GM12873 (cell line): ENCODE data around the gene RASGRF2.

Experiments used
- TF ChIP-seq, protein P1 (sequence below): IDR thresholded peaks from 2 replicates; pipeline ENCODE4 v1.5.1; 2012; ENCODE audit warnings: low read depth, mild to moderate bottlenecking, moderate library complexity, low read length, control low read depth; ENCODE audit not compliant: insufficient read depth; ENCODE audit errors: missing control alignments

The RASGRF2 gene

DNA sequence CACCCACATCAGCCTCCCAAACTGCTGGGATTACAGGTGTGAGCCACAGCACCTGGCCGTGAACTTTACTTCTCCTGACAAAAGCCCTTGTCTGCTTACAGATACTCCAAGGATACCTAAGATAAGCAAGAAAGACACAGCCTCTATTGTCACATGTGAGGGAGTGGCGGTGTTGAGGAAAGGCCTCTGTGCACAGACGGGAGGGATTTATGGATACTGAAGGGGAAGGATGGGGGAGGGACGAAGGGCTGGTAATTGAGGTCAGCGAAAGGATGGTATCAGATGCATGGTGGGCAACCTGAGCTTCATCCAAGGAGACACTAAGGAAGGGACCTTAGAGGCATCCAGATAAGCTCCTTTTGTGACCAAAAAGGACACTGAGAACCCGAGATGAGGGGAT, 206.3 kb downstream of the RASGRF2 start:
- TF ChIP-seq, protein P1, sequence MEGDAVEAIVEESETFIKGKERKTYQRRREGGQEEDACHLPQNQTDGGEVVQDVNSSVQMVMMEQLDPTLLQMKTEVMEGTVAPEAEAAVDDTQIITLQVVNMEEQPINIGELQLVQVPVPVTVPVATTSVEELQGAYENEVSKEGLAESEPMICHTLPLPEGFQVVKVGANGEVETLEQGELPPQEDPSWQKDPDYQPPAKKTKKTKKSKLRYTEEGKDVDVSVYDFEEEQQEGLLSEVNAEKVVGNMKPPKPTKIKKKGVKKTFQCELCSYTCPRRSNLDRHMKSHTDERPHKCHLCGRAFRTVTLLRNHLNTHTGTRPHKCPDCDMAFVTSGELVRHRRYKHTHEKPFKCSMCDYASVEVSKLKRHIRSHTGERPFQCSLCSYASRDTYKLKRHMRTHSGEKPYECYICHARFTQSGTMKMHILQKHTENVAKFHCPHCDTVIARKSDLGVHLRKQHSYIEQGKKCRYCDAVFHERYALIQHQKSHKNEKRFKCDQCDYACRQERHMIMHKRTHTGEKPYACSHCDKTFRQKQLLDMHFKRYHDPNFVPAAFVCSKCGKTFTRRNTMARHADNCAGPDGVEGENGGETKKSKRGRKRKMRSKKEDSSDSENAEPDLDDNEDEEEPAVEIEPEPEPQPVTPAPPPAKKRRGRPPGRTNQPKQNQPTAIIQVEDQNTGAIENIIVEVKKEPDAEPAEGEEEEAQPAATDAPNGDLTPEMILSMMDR = no peak

DNA sequence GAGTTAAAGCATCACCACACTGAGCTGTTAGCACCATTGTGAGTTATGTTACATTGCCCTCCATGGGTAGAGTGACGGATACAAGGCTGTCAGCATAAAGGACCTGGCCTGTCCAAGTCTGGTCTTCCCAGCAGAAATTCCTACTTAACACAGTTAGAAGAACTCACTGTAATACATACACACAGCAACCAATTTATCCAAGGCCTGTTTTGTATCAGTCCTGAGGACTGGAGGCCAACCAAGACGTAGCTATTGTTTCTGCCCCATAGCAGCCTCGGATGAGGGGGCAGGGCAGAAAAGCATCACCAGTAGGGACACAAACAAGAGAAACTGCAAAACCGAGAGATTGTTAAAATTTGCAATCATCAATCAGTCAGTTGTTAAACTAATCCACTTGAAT, 206.9 kb downstream of the RASGRF2 start:
- TF ChIP-seq, protein P1 = no peak

DNA sequence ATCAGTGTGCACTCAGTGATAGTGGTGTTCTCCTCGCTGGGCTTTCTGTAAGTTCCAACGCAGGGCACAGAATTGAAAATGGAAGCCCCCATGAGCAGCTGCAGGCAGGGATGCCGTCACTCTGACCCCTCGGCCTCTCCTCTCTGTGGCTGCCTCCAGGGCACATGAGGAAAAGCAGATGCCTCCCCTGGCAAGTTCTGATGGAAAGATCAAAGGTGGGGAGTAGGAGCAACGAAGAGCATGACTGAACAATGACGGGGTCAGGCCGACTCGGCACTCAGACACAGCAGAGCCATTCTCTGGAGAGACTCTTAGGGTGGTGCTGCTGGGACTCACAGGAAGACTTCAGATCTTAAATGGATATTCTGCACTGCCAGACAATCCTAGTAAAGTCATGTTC, 207.4 kb downstream of the RASGRF2 start:
- TF ChIP-seq, protein P1 = no peak

DNA sequence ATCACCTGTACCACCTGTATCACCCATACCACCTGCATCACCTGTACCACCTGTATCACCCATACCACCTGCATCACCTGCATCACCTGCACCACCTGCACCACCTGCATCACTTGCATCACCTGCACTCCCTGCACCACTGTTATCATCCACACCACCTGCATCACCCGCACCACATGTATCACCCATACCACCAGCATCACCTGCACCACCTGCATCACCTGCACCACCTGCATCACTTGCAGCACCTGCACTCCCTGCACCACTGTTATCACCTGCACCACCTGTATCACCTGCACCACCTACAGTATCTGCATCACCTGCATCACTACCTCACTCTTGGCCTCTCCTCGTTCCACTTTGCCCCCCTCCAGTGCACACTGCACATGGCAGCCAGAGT, 209.8 kb downstream of the RASGRF2 start:
- TF ChIP-seq, protein P1 = no peak

DNA sequence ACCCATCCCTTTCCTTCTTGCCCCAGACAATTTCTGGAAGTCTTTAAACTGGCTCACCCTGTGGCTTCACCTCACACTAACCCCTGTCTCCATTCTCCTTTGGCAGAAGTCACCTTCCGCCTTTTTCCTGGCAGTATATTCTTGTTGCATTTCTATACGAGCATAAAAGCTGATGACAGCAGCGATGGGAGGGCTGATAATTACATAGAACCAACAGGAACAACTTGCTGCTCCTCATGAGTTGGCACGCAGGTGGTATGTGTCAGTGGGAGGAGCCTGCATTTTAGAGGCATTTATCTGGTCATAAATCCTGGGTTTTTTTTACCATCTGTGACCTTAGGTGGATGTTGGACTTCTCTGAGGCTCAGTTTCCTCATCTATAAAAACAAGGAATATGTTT, 211.6 kb downstream of the RASGRF2 start:
- TF ChIP-seq, protein P1 = no peak

DNA sequence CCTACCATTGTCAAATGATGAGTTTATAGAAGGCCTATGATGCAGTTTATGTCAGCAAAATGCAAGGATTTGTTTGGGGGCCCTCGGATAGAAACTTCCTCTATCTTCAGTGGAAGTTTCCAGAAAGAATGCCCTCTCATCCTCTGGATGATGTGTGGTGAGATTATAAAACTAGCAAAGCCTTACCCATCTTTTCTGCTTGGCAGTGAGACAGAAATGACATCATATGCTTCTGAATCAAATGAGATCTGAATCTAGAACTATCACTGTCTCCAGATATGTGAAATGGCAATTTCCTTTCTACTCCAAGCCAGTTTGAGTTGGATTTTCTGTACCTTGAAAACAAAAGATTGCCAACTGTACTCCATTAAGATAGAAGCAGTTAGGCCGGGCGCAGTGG, 212.5 kb downstream of the RASGRF2 start:
- TF ChIP-seq, protein P1 = no peak

DNA sequence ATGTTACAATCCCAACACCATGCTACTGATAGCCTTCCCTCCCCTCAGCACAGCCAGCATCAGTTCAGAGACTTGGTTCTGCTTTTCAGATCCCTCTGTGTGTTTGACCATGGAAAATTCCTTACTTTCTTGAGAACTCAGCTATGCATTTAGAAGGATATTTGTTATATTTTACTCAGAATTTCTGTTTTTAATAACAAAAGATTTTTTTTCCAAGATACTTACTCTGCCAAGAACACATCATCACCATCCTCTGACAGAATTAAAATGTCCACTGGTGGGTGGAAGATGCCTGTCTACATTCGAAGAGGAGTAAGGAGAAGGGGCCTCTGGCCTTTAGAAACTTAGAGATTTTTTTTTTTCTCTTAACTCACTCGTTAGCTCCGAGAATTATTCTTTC, 216.9 kb downstream of the RASGRF2 start:
- TF ChIP-seq, protein P1 = no peak
